Epithelial cell of prostate (primary cell): Measurements from ENCODE around the gene ACOXL.

Experiments used
- DNase-seq: peaks from one replicate; pipeline ENCODE4 v3.0.0-alpha.2; 2011; ENCODE audit warnings: low read depth, low spot score
- H3K27ac ChIP-seq: fragments of 450-650 bp; 2 replicates; pipeline ENCODE4 v1.5.1; 2017; ENCODE audit warnings: mild to moderate bottlenecking

Gene ACOXL

DNA sequence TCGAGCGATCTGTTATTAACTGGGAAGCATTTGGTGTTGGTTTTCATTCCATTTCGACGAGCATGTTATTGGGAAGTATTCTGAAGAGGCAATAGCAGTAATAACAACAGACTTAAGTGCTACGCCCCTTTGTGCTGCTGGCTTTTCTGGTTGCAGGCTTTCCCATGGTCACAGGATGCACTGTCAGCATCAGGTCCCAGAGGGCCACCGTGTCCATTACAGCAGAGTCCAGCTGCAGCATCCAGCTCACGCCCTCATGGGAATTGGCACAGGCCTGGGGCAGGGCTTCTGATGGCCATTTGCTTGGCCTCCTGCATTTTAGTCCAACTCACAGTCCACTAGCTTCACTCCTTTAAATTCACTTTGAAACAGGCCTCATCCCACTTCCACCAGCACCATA, 432.7 kb downstream of the ACOXL start:
- no peak for DNase-seq
- no peak overlapping the region for H3K27ac ChIP-seq

DNA sequence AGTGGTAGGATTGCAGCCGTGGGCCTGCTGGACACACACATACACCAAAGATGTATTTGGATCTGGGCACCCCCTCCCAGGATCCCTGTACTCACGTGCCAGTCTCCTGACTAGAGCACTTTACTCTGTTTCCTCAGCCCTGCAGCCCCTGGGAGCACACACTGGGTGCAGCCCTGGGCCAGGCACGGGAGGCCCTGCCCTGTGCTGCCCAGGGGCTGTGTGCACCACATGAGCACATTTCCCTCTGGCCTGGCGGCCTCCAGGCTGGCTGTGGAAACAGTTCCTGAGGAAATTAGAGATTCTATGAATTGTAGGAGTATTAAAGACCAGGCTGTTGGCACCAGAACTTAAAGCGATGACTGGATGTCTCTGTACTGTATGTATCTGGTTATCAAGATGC, 433.7 kb downstream of the ACOXL start:
- H3K27ac ChIP-seq: no peak overlapping the region
- no peak for DNase-seq

DNA sequence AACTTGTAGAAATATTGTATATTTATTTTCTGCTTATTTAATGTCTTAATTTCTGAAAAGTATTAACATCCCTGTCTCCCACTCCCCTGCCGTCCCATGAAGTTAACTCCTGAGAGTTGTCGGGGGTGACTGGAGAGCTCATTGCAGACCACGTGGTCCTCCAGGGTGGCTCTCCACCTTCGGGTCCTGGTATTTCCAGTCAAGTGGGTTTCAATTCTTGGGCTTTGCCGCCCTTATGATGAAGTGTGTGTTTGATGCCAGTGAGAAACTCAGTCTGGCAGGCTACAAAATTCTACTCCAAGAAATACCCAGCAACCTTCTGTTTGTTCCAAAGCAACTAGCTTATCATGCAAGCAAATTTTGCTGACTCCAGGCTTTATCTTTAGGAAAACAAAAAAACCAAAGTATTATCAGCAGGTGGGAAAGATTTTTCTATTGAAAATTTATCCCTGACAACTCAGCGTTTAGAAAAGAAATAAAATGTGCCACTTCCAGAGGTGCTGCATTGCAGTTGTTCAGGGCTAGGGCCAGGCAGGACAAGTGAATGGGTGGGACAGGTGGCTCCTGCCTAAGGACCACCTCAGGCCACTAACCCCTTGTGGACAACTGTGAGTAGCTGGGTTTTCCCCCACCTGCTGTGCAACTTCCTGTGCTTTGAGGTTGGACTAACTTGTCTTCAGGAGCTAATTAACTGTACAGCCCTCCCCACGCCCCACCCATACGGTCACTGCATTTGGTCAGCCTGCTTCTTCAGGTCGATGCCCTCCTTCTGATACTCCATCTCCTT, 434.9 kb downstream of the ACOXL start:
- no peak for DNase-seq
- H3K27ac ChIP-seq: no peak overlapping the region

DNA sequence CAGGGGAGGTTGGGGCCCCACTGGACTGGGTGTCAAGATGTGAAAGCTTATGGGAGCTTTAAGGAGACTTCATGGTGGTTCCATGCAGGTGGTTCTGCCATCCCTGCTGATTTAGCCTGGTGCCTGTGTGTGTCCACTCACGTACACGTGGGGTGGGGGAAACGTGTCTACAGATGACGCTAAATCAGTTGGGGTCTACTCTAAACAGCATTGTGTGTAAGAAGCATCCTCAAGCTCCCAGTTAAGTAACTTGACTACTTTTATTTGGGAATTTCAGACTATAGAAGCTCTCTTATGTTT, 435.4 kb downstream of the ACOXL start:
- no peak overlapping the region for H3K27ac ChIP-seq
- DNase-seq: no peak
